ENCODE measurements around the gene STX1B.

DNA sequence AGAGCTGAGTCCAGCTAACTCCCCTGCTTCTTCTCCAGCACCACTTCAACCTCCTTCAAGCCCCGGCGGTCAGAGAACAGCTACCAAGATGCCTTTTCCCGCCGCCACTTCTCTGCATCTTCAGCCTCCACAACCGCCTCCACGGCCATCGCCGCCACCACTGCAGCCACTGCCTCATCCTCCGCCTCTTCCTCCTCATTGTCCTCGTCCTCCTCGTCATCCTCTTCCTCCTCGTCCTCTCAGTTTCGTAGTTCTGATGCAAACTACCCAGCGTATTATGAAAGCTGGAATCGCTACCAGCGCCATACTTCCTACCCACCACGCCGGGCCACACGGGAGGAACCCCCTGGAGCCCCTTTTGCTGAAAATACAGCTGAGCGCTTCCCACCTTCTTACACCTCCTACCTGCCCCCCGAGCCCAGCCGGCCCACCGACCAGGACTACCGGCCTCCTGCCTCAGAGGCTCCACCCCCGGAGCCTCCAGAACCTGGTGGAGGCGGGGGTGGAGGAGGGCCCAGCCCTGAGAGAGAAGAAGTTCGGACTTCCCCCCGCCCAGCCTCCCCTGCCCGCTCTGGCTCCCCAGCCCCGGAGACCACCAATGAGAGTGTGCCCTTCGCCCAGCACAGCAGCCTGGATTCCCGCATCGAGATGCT is 45.7 kb downstream of the STX1B start:
- TF ChIP-seq POLR2A (IDR thresholded peaks at IDR 0.05) (no peak), CTCF (IDR thresholded peaks at IDR 0.05) (no peak)
